ENCODE measurements around the gene ZBP1.

Gene ZBP1

DNA sequence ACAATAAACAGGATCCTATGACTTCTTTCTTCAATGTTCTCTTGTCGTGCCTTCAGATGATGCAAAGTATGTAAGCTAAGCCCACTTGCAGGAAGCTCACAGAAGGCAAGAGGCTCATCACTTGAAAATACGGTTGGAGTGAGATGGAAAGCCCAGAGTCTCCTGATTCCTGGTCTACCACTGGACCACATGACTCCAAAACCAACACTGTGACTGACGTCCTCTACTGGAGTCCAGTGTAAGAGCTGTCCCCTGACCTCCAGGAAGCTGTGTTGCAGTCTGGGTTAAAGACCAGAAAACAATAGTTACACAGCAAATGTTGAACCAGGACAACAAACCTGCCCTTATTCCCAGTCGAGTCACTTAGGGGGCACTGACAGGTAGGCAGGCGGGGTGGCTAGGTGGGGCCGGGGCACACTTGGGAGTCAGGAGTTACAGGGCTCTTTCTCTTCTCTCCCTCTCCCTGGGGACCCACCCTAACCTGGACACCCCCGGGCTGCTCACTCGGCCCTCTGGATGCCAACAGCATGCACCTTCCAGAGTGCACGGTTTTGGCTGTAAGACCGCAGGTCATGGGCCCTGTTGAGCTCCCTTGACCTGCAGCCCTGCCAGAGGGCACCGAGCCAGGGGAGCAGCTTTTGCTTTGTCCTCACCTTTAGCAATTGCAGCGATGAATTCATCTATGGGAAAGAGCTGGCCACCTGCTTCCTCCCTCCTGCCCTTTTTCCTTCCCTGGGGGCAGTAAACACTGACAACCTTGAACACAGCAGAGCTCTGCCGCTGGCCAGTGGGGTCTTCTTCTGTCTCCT, 51.9 kb downstream of the ZBP1 start:
- no peak for DNase-seq

DNA sequence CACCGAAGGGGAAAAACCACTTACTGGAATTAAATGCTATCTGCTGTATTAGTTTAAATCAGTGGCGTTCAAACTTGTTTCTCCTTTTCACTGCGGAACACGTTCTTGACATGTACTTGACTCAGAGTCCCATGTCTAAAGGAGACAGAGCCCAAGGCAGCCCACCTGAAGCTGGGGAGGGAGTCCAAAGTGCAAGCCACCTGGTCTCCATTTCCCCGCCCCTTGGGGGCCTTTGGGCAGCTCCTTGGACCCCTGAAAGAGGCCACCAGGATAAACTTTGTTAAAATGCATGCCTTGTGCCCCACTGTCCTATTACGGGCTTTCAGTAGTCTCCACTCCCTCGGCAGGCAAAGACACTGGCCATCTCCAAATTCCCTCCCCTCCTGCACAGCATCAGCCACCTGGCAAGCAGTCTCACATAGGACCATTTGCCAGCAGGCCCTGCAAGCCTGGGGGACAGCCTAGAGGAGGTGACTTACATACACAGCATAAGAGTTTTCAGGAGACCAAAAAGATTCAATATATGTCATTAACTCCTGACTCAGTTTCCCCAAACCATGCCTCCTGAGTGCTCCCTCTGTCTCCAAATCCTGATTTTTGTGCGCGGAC, 52.7 kb downstream of the ZBP1 start:
- DNase-seq = no peak

DNA sequence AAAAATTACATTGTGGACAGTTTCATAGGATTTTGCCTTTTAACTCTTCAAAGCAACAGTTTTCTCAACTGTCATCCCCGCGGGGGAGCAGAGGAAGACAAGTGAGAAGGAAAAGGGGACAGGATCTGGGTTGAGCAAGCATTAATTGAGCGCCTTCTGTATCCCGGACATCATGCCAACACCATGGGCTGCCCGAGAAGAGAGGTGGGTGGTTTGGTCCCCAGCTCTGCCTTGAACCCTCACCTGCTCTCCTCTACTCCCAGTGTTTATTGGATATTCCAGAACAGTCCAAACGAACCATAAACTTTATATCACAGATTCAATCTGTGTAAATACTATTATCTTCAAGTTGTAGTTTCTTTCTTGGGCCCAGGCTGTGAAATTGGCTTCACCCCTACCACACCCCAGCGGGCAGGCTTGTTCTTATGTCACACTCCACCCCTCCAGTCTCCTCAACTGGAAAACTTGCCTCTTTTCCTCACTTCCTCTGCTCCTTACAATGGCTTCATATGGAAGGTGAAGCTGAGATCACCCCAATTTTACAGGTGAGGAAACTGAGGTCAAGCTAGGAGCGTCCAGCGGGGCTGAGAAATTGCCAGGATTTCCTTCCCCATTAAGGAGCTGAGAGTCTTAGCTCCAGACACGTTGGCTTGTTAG, 53.3 kb downstream of the ZBP1 start:
- DNase-seq = no peak

DNA sequence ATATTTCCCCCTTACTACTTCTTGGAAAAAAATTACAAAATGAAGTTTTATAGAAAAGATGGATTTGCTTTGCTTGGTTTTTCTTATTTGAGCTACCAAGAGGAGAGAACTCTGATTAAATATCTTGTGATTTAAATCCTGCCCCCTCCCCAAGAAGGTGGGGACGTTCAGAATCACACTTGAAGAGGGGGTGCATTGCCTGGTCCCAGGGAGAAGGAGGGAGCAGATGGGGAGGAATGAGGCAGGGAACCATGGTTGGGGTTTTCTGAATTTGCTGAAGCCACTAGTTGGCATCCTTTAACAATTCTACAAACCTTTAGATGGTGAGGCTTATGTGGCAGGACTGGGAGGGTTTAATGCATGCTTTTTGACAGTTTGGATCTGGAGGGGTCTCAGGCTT, 53.8 kb downstream of the ZBP1 start:
- no peak for DNase-seq

DNA sequence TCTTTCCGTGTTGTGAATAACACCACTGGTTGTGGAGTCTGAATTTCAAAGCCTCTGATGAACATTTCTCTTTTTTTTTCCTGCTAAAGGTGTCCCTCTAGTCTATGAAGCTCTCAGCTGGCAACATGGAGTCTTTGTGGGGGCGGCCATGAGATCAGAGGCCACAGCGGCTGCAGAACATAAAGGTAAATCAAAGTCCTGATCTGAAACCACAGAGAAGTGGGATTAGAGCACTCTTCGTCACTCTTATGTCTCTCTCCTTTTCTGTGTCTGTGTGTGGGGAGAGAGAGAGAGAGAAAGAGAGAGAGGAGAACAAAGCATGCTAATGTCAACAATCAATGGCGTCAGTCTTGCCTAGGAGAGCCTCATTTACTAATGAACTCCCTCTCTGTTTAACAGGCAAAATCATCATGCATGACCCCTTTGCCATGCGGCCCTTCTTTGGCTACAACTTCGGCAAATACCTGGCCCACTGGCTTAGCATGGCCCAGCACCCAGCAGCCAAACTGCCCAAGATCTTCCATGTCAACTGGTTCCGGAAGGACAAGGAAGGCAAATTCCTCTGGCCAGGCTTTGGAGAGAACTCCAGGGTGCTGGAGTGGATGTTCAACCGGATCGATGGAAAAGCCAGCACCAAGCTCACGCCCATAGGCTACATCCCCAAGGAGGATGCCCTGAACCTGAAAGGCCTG, 55.1 kb downstream of the ZBP1 start:
- DNase-seq = no peak

DNA sequence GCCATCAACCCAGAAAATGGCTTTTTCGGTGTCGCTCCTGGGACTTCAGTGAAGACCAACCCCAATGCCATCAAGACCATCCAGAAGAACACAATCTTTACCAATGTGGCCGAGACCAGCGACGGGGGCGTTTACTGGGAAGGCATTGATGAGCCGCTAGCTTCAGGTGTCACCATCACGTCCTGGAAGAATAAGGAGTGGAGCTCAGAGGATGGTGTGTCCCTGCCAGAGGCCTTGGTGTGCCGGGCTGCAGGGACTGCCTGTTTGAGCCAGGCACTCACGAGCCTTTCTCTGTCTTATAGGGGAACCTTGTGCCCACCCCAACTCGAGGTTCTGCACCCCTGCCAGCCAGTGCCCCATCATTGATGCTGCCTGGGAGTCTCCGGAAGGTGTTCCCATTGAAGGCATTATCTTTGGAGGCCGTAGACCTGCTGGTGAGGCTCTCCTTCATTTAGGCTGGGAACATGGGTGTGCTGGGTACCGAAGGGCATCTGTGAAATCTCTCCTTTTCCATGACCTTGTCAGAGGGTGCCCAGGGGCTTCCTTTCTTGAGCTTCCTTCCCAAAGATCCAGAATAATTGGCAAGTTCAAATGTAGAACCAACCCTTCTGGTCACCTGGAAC, 55.9 kb downstream of the ZBP1 start:
- no peak for DNase-seq

DNA sequence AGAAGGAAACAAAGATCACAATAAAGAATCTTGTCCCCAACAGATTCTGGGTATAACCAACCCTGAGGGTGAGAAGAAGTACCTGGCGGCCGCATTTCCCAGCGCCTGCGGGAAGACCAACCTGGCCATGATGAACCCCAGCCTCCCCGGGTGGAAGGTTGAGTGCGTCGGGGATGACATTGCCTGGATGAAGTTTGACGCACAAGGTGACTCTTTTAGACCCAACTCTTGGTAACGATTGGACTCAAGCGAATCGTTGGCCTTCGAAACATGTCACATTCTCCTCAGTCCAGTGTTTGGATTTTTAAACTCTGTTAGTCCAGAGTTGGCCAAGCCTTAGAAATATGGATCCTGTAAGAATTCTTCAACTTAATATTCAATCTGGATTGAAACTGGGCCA, 56.7 kb downstream of the ZBP1 start:
- no peak for DNase-seq

DNA sequence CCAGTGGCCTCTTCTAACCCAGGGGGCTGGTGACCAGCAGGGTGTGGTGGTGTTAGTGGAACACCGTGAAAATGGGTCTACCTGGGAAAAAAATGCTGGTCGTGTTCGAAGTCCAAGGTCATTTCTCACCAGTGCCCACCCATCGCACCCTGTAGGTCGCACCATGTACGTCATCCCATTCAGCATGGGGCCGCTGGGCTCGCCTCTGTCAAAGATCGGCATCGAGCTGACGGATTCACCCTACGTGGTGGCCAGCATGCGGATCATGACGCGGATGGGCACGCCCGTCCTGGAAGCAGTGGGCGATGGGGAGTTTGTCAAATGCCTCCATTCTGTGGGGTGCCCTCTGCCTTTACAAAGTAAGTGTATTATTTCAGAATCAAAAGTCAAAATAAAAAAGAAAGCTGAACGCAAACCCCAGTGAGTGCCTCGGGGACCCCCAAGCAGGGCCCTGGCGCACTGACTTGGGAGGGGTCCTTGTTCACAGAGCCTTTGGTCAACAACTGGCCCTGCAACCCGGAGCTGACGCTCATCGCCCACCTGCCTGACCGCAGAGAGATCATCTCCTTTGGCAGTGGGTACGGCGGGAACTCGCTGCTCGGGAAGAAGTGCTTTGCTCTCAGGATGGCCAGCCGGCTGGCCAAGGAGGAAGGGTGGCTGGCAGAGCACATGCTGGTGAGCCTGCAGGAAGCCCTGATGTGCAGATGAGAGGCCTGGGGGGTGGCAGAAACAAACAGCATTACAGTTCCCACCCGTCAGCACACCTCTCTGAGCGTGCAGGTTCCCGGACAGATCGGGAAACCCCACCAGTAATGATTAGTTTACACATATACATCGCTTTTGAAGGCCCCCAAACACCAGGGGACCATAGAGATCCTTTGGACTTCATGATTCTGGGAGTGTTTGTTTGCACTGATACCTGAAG, 57.4 kb downstream of the ZBP1 start:
- no peak for DNase-seq

DNA sequence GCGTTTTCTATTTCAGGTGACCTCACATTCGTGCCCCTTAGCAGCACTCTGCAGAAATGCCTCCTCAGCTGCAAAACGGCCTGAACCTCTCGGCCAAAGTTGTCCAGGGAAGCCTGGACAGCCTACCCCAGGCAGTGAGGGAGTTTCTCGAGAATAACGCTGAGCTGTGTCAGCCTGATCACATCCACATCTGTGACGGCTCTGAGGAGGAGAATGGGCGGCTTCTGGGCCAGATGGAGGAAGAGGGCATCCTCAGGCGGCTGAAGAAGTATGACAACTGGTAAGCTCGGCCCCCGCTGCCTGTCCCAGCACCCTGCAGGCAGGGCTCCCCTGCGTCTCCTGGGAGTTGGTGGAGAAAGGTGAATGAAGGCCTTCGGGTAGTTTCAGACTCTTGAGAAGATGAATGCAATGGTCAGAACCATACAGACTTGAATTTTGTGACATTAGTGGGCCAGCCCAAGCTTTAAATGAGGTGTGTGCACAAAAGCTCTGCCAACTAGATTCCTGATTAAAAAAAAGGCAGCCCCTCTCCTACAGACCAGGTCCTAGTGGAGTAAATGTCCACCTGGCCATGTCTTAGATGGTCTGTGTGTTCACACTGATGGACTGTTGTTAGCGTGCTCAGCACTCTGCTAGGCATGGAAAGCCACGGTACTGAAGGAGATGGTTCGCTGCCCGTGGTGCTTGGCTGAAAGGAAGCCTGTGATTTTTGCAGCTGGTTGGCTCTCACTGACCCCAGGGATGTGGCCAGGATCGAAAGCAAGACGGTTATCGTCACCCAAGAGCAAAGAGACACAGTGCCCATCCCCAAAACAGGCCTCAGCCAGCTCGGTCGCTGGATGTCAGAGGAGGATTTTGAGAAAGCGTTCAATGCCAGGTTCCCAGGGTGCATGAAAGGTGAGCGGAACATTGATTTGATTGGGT, 58.6 kb downstream of the ZBP1 start:
- DNase-seq = no peak

DNA sequence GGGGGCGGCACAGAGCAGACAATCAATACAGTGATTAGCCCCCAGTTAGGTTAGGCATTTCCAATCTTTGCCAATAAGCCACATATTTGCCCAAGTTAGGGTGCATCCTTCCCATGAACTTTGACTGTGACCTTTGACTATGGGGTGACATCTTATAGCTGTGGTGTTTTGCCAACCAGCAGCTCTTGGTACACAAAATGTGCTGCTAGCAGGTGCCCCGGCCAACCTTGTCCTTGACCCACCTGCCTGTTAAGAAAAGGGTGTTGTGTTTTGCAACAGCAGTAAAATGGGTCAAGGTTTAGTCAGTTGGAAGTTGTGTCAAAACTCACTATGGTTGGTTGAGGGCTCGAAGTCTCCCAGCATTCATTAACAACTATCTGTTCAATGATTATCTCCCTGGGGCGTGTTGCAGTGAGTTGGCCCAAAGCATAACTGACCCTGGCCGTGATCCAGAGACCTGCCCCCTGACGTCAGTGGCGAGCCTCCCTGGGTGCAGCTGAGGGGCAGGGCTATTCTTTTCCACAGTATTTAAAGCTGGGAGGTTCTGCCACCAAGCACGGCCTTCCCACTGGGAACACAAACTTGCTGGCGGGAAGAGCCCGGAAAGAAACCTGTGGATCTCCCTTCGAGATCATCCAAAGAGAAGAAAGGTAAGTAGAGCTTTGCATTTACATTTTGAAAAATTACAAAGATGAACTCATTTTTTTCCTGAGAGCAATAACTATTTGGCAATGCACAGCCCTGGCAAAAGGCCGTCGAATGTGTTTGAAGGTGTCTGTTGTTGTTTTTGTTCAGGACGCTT, 59.5 kb downstream of the ZBP1 start, which contains the start of gene PCK1:
TSS of gene PCK1 (plus strand) at position 557 of the 802 bp plus-strand sequence. CDS start 302 bp downstream, outside the sequence.
- DNase-seq = no peak

DNA sequence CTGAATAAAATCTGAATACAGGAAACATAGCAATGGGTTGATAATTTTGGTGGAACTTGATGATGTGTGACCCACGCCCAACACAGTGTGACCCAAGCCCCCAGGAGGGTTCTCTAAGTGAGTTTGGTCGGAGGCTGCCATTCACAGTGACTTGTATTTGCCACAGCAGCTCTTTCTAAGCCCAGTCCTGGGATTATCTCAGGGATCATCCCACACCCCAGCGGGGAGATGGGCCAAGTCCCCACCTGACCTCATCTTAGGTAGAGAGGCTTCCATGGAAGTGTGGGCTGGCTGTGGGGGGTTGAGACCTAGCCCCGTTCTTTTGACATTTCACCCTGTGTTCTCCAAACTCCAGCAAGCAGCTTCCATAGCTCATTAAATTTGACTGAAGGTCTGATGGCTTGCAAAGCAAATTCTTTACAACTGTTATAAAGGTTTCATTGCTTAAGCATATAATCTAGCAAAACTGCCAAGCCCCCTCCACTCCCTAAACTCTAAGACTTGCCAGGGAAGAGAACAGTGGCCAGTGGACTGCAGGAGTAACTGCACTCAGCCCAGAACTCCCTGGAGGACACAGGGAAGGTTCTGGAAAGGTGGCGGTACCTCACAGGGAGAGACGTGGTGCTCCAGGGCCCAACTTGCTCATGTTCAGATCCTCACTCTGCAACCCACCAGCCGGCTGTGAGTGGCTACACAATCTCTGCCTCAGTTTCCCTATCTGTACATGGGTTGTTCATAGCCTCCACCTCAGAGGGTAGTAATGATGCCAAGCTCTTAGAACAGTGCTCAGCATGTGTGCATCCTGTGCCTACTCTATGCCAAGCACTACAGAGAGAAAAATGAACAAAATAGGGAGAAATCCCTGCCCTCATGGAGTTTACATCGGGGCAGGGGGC, 60.3 kb downstream of the ZBP1 start:
- no peak for DNase-seq

DNA sequence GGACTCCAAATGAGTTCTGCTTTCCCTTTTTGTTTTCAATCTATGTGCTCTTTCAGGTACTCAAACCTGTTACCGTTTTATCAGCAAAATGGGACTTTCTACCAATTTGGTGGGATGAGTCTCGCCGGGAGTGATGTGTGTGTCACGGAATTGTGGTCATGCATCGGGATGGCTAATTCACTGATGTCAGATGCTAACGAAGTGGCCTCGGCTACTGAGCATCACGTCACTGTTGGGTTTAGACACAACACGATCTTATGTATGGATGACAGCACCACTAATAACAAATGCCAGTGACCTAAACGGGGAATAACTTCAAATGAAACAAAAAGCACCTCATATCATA, 61.0 kb downstream of the ZBP1 start:
- no peak for DNase-seq

DNA sequence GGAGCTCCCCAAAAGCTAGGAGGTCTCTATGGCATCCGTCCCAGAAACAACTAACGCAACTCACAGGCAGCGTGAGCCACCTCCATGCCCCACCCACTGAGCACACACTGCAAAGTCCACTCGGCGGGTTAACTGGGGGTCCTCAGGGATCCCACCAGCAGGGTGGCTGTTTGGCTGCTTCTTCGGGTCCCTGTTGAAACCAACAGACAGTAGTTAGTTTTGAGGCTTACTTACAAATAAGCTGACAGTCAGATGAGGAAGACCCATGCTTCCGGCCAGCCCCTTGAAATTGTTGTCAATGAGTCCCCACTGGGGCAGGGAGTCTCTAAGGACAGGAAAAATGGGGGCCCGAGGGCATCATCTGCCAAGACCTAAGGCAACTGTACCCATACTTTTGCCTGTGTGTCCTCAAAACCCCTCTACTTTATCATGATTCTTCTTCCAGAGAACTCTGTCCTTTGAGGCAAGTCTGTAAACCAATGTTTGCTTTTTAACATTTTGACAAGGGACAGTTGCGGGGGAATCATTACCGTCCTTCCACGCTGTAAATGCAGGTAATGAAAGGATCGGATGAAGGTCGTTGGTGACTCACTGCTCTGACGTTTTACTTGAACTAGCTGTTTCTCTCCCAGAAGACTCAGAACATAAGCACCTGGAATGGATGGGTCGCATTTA, 61.5 kb downstream of the ZBP1 start:
- no peak for DNase-seq

DNA sequence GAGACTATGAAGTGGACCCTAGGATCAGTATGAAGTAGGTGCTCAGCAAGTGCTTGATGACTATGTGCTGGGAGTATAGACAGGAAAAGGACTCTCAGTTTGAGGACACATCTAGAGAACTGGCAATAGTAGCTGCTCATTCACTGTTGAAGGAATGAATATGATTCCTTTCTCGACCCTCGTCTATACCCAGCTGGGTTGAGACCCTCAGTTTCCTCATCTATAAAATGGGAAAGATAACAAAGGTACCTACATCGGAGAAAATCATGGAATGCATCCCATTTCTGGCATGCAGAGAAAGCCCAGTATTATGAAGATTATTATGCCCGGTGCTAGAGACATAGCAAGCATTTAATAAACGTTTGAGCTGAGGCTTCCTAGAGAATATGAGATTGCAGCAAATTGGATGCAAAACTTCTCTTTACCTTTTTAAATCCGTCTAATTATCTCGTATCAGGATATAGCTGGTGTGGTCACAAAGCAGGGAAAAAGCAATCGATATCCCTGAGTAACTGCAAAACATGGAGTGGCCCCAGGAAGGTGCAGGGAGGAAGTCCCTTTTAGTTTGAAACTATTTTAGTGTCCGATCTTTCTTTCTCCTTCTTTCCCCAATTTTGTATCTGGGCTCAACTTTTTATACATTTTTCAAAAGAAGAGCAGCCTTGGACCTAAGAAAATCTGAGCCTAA, 62.2 kb downstream of the ZBP1 start:
- DNase-seq = no peak

DNA sequence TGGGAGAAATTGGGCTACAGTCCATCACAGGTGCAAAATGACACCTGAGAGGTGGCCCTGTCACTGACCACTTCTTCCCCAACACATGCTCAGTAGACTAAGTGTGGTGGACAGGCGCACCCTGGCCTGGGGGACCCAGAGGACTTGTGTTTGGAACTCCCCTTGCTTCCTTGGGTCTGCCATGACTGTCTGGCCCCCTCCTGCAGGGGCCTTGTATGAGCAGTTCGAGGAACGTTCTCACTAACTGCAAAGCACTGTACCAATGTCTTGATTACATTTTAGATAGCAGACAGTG, 63.3 kb downstream of the ZBP1 start:
- no peak for DNase-seq

DNA sequence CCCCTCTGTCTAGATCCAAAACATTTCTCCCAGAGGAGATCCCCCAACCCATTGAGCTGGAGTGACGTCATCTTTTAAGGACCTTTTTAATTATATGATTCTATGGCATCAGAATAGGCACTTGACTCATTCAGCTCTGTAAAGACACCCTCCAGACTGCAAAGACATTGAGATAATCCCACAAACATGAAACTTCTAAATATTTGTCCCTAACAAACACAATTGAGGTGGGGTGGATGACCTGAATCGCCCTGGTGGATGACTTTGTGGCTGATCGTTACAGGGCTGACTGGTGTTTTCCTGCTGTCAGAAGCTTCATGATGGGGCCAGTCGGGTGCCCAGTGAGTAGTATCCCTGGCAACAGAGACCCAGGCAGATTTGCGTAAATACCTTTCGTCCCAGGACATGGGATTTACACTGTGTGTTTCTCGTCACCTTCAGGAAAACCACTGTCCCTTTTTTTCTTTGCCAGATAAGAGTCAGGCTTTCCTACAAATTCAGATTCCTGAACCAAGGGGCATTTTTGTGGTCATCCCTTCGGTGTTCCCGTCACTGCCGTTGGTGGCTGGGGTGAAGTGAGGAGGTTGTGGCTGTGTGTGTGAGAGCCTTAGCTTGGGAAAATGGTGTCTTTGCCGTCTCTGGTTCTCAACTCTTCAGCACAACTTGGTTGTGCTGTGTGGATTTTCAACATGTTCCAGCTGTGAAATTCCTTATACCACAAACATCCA, 64.6 kb downstream of the ZBP1 start:
- DNase-seq = no peak

Measured in retina (tissue), 1 donor.